ENCODE results near the gene DUSP19. TPM values are rescaled to one million over a fixed set of nuclear protein-coding genes. Genes with fewer than 3 reads are reported as not detected.

DUSP19 gene
- total and polyA plus RNA-seq, 2 of the 13 experiments (the other 11 are each of a cell fraction or from before 2014, with no cell fraction given): 1.3 to 1.9 TPM

- TF ChIP-seq ZNF468 (CRISPR knock-in tag; IDR thresholded peaks at IDR 0.05): no peak
- TF ChIP-seq ELF1 (CRISPR knock-in tag; IDR thresholded peaks at IDR 0.05): peak; percentile 84
- no peak for TF ChIP-seq TEAD2 (CRISPR knock-in tag; IDR thresholded peaks at IDR 0.05)
- TF ChIP-seq MIER2 (CRISPR knock-in tag; IDR thresholded peaks at IDR 0.05): peak; percentile 62
- 0 out of 2 replicates have a peak, but pooled peaks have one; percentile 28 for TF ChIP-seq HNF1A (IDR thresholded peaks at IDR 0.05; ENCODE audit: low read depth)
- peak; percentile 60; the same call in 1 of the 2 replicates for TF ChIP-seq HNF1A (CRISPR knock-in tag; IDR thresholded peaks at IDR 0.05; ENCODE audit: borderline replicate concordance)
- no peak for TF ChIP-seq ZFYVE20 (CRISPR knock-in tag; IDR thresholded peaks at IDR 0.05; ENCODE audit: borderline replicate concordance, low read depth)
- no peak for TF ChIP-seq SRSF4 (IDR thresholded peaks at IDR 0.05; ENCODE audit: low read depth, low read length, poor library complexity, severe bottlenecking)
- TF ChIP-seq ZNF607 (CRISPR knock-in tag; IDR thresholded peaks at IDR 0.05; ENCODE audit: borderline replicate concordance): peak; percentile 43; the same call in 1 of the 2 replicates
- TF ChIP-seq GMEB1 (CRISPR knock-in tag; IDR thresholded peaks at IDR 0.05; ENCODE audit: borderline replicate concordance): peak; percentile 91
- 0 out of 2 replicates have a peak, but pooled peaks have one; percentile 66 for TF ChIP-seq SP140L (CRISPR knock-in tag; IDR thresholded peaks at IDR 0.05; ENCODE audit: borderline replicate concordance)
- no peak; the same call in 1 of the 2 replicates for TF ChIP-seq ZNF557 (CRISPR knock-in tag; IDR thresholded peaks at IDR 0.05)
- TF ChIP-seq ZBTB40 (IDR thresholded peaks at IDR 0.05): peak; percentile 63; the same call in 1 of the 2 replicates
- peak; percentile 62; the same call in 1 of the 2 replicates for TF ChIP-seq ZBTB40 (CRISPR knock-in tag; IDR thresholded peaks at IDR 0.05)
These were observed 45.8 kb downstream of the DUSP19 start, which contains the start of gene NUP35 (continued) for GRCh38 chr2:183124222-183124956.
